ENCODE data around the gene SNX11. TPM values are rescaled to one million over a fixed set of nuclear protein-coding genes. Genes with fewer than 3 reads are reported as not detected.

The SNX11 gene
- total and polyA plus RNA-seq, 2 of the 8 experiments (the other 6 are each of a cell fraction or from before 2014, with no cell fraction given), result 21.1 to 21.4 TPM

DNA sequence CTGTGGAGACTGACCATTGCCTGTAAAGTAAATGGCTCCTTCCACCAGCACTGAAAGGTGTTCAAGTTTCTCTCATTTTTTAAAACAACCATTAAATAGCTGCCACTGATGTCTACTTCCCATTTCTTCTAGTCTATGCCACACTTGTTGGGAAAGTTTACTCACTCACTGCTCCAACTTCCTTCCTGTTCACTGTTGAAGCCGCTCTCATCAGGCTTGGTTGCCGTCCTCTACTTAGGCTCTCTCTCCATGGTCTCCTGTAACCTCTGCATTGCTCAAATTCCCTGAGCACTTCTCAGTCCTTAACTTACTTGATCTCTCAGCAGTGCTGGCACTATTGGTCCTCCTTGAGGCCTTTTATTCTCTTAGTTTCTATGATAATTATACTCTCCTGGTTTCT lies 32.4 kb downstream of the SNX11 start:
- H3K4me1 ChIP-seq (replicated peaks in 1 of 4; ENCODE audit: control insufficient read depth in 3 of 4, insufficient read depth in 4 of 4, low read length in 3 of 4), result no peaks in the 10 kb centered on the region
- no peaks in the 10 kb centered on the region for H3K36me3 ChIP-seq (ENCODE audit: control insufficient read depth in 2 of 4, insufficient read depth in 4 of 4, low read length in 3 of 4)
- no peaks in the 10 kb centered on the region for H3K79me1 ChIP-seq (ENCODE audit: low read depth, low read length)
- POLR2A ChIA-PET (ENCODE audit: partially characterized antibody), result interaction anchor here (1.3 kb wide), 1 partner anchor 91 kb away, joined by 3 read pairs; the partner anchor contains the start of gene NFE2L1
- H3K56ac ChIP-seq (replicated peaks; ENCODE audit: insufficient read length, low read depth, low read length), result no peak overlapping the region
- 91% methylated on average over 2 of the region's 2 CpGs; no CpG with 5 or more reads in 1 of the 2 experiments for WGBS, 2 experiments (ENCODE audit: extremely low coverage in 1 of 2, insufficient coverage in 1 of 2, insufficient read length in 1 of 2, insufficient replicate concordance in 2 of 2, low coverage in 1 of 2, low lambda C conversion rate in 2 of 2, missing lambda C conversion rate in 1 of 2)
- no peaks in the 10 kb centered on the region for H4K20me1 ChIP-seq (replicated peaks in 1 of 2; ENCODE audit: control insufficient read depth in 1 of 2, insufficient read depth in 2 of 2, low read length in 2 of 2)
- no peak overlapping the region for H3K27ac ChIP-seq (ENCODE audit: low read depth, low read length)
- H2BK5ac ChIP-seq (ENCODE audit: low read depth, low read length), result no peak overlapping the region
- no peak overlapping the region for H3K4me3 ChIP-seq (ENCODE audit: extremely low read depth in 1 of 4, insufficient read depth in 2 of 4, low read depth in 3 of 4, low read length in 4 of 4)
- H3K23me2 ChIP-seq (ENCODE audit: low read depth, low read length), result no peaks in the 10 kb centered on the region
- H2AK5ac ChIP-seq (ENCODE audit: low read depth, low read length), result no peak overlapping the region
- H3K27me3 ChIP-seq (replicated peaks in 1 of 4; ENCODE audit: control insufficient read depth in 3 of 4, extremely low read depth in 1 of 4, insufficient read depth in 3 of 4, low read length in 3 of 4), result no peaks in the 10 kb centered on the region
- H3K9ac ChIP-seq (replicated peaks in 1 of 4; ENCODE audit: extremely low read depth in 1 of 4, low read depth in 3 of 4, low read length in 3 of 4), result no peak overlapping the region
- H3K9me3 ChIP-seq (ENCODE audit: insufficient read depth in 2 of 2, low read depth in 1 of 2, low read length in 1 of 2), result no peaks in the 10 kb centered on the region
- no peak overlapping the region for H2BK20ac ChIP-seq (ENCODE audit: low read length)
- H2AFZ ChIP-seq (ENCODE audit: low read length), result no peak overlapping the region
- H3K79me2 ChIP-seq (ENCODE audit: control insufficient read depth in 1 of 2, insufficient read depth in 2 of 2, low read length in 2 of 2), result no peaks in the 10 kb centered on the region
- H3K4ac ChIP-seq (replicated peaks; ENCODE audit: insufficient read length, low read depth, low read length), result no peak overlapping the region
- H3K18ac ChIP-seq (ENCODE audit: extremely low read depth, low read length), result no peak overlapping the region
- no peak overlapping the region for H2BK120ac ChIP-seq (replicated peaks; ENCODE audit: low read depth, low read length)
- no peak overlapping the region for H2BK15ac ChIP-seq (ENCODE audit: low read length)
- no peak overlapping the region for H3K14ac ChIP-seq (ENCODE audit: insufficient read length)
- DNase-seq (ENCODE audit: low read depth in 1 of 2, low spot score in 2 of 2) (no peak), FAIRE-seq (no peak)
- no peak overlapping the region for H4K8ac ChIP-seq (ENCODE audit: extremely low read depth, insufficient read depth, low read length)
- H4K91ac ChIP-seq (replicated peaks; ENCODE audit: insufficient read length, low read length), result no peak overlapping the region
- H3K23ac ChIP-seq (ENCODE audit: insufficient read length), result no peak overlapping the region
- CTCF ChIA-PET (ENCODE audit: partially characterized antibody), result interaction anchor here (0.6 to 1.6 kb wide), 7 partner anchors 26 to 478 kb away, joined by 3 to 8 read pairs (median 3); no protein-coding TSS in a partner anchor
- no peak overlapping the region for H3K4me2 ChIP-seq (ENCODE audit: insufficient read depth in 1 of 2, low read depth in 2 of 2, low read length in 2 of 2)
- H2BK12ac ChIP-seq (ENCODE audit: low read depth, low read length), result no peak overlapping the region
- no peak overlapping the region for H4K5ac ChIP-seq (ENCODE audit: insufficient read length, low read depth, low read length)
